ENCODE data around the gene SLC39A11.

DNA sequence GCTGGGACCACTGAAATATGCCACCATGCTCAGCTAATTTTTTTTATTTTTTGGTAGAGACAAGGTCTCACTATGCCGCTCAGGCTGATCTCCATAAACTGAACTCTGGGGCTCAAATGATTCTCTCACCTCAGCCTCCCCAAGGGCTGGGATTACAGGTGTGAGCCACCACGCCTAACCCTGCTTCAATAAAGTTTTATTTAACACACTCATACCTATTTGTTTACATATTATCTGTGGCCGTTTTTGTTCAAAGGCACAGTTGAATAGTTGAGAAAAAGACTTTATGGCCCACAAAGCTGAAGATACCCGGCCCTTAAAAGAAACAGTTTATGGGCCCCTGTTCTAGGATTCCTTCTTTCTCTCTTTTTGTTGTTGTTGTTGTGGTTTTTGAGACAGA lies 419.8 kb downstream of the SLC39A11 start:
- no peak for TF ChIP-seq ZFP3 (CRISPR knock-in tag; IDR thresholded peaks at IDR 0.05)
- TF ChIP-seq, protein P1, sequence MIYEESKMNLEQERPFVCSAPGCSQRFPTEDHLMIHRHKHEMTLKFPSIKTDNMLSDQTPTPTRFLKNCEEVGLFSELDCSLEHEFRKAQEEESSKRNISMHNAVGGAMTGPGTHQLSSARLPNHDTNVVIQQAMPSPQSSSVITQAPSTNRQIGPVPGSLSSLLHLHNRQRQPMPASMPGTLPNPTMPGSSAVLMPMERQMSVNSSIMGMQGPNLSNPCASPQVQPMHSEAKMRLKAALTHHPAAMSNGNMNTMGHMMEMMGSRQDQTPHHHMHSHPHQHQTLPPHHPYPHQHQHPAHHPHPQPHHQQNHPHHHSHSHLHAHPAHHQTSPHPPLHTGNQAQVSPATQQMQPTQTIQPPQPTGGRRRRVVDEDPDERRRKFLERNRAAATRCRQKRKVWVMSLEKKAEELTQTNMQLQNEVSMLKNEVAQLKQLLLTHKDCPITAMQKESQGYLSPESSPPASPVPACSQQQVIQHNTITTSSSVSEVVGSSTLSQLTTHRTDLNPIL (CRISPR knock-in tag; IDR thresholded peaks at IDR 0.05; ENCODE audit: low read depth) = no peak
- TF ChIP-seq ZNF565 (CRISPR knock-in tag; conservative IDR thresholded peaks at IDR 0.05; ENCODE audit: low read depth) = no peak
- TF ChIP-seq ZC3H10 (CRISPR knock-in tag; IDR thresholded peaks at IDR 0.05) = no peak
- TF ChIP-seq, protein P2, sequence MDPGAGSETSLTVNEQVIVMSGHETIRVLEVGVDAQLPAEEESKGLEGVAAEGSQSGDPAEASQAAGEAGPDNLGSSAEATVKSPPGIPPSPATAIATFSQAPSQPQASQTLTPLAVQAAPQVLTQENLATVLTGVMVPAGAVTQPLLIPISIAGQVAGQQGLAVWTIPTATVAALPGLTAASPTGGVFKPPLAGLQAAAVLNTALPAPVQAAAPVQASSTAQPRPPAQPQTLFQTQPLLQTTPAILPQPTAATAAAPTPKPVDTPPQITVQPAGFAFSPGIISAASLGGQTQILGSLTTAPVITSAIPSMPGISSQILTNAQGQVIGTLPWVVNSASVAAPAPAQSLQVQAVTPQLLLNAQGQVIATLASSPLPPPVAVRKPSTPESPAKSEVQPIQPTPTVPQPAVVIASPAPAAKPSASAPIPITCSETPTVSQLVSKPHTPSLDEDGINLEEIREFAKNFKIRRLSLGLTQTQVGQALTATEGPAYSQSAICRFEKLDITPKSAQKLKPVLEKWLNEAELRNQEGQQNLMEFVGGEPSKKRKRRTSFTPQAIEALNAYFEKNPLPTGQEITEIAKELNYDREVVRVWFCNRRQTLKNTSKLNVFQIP (CRISPR knock-in tag; IDR thresholded peaks at IDR 0.05; ENCODE audit: borderline replicate concordance, low read depth) = no peak
- no peak for TF ChIP-seq BACH2 (CRISPR knock-in tag; IDR thresholded peaks at IDR 0.05; ENCODE audit: borderline replicate concordance)
- no peak for TF ChIP-seq ZNF70 (CRISPR knock-in tag; IDR thresholded peaks at IDR 0.05)
- TF ChIP-seq ESRRG (CRISPR knock-in tag; IDR thresholded peaks at IDR 0.05) = no peak
- no peak for TF ChIP-seq CSDC2 (CRISPR knock-in tag; IDR thresholded peaks at IDR 0.05)
- TF ChIP-seq SNAI2 (CRISPR knock-in tag; IDR thresholded peaks at IDR 0.05) = no peak
- no peak for TF ChIP-seq ISL1 (CRISPR knock-in tag; IDR thresholded peaks at IDR 0.05)
- TF ChIP-seq, protein P3, sequence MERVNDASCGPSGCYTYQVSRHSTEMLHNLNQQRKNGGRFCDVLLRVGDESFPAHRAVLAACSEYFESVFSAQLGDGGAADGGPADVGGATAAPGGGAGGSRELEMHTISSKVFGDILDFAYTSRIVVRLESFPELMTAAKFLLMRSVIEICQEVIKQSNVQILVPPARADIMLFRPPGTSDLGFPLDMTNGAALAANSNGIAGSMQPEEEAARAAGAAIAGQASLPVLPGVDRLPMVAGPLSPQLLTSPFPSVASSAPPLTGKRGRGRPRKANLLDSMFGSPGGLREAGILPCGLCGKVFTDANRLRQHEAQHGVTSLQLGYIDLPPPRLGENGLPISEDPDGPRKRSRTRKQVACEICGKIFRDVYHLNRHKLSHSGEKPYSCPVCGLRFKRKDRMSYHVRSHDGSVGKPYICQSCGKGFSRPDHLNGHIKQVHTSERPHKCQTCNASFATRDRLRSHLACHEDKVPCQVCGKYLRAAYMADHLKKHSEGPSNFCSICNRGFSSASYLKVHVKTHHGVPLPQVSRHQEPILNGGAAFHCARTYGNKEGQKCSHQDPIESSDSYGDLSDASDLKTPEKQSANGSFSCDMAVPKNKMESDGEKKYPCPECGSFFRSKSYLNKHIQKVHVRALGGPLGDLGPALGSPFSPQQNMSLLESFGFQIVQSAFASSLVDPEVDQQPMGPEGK (CRISPR knock-in tag; IDR thresholded peaks at IDR 0.05; ENCODE audit: borderline replicate concordance) = no peak
- TF ChIP-seq ARNTL (CRISPR knock-in tag; IDR thresholded peaks at IDR 0.05; ENCODE audit: borderline replicate concordance, low read depth) = no peak
- TF ChIP-seq OSR1 (CRISPR knock-in tag; IDR thresholded peaks at IDR 0.05) = no peak

Measured in SK-N-SH treated with all-trans-retinoic acid at 6 μM for 48 hours (cell line).